ENCODE data around the gene KIF13A. TPM values are rescaled to one million over a fixed set of nuclear protein-coding genes. Genes with fewer than 3 reads are reported as not detected.

KIF13A gene
- total RNA-seq, 2 experiments from 2014 or later = 0.91 to 1.4 TPM

DNA sequence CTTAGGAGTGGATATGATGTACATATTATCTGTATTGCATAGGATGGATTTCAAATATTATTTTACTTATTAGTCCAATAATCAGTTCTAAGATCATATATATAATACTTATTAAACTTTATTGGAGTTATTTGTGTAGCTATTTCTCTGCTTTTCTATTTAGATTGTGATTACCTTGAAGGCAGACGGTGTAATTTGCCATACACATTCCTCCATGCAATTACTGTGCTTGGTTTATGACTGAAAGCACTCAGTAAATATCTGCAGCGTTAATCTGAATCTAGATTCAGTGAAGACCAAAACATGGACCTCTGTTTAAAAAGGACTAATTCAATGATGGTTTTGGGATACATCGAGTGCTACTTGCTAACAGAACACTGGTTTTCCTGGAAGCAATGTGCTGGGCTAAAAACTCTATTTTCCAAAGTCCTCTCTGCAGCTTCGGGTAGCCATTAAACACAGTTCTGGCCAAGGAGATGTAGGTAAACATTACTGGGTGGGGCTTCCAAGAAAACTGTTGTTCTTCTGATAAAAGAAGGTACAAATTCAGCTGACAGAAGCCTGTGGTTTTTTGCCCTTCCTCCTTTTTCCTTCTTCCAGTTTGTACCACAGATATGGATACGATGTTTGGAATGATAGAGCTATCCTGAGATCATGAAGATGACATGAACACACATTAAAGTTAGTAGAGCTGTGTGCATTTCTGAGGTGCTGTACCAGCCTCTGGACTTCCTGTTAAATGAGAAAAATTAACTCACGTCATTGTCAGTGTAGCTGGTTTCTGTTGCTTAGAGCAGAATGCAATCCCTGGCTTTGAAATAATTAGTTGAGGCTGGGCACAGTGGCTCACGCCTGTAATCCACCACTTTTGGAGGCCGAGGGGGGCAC is 144.3 kb downstream of the KIF13A start:
- no peaks in the 10 kb centered on the region for H3K4me1 ChIP-seq (ENCODE audit: insufficient read depth, low read length)
- Mint-ChIP-seq H3K27ac (no peak overlapping the region), H3K4me3 (no peak overlapping the region), H3K4me1 (ENCODE audit: low read depth) (no peaks in the 10 kb centered on the region), H3K36me3 (ENCODE audit: low read depth) (no peaks in the 10 kb centered on the region), H3K27me3 (no peaks in the 10 kb centered on the region), H3K9me3 (no peaks in the 10 kb centered on the region)
- H3K4me3 ChIP-seq (ENCODE audit: low read length) = no peak overlapping the region
- no peaks in the 10 kb centered on the region for H3K36me3 ChIP-seq (ENCODE audit: insufficient read depth, low read length)
- ChIA-PET CTCF (no interaction called here), POLR2A (no interaction called here)
- no peak for DNase-seq
- ATAC-seq (ENCODE audit: poor library complexity) = no peak
- no peak overlapping the region for H3K27ac ChIP-seq (ENCODE audit: low read depth in 1 of 2, low read length in 2 of 2)
- intact Hi-C loops (cut with DNase I, micrococcal nuclease) = no loop called here
- H3K9me3 ChIP-seq (ENCODE audit: control insufficient read depth in 1 of 2, insufficient read depth in 1 of 2, low read length in 2 of 2) = no peaks in the 10 kb centered on the region
- no peaks in the 10 kb centered on the region for H3K27me3 ChIP-seq (ENCODE audit: control insufficient read depth in 1 of 2, insufficient read depth in 2 of 2, low read length in 2 of 2)
- TF ChIP-seq, protein P1, sequence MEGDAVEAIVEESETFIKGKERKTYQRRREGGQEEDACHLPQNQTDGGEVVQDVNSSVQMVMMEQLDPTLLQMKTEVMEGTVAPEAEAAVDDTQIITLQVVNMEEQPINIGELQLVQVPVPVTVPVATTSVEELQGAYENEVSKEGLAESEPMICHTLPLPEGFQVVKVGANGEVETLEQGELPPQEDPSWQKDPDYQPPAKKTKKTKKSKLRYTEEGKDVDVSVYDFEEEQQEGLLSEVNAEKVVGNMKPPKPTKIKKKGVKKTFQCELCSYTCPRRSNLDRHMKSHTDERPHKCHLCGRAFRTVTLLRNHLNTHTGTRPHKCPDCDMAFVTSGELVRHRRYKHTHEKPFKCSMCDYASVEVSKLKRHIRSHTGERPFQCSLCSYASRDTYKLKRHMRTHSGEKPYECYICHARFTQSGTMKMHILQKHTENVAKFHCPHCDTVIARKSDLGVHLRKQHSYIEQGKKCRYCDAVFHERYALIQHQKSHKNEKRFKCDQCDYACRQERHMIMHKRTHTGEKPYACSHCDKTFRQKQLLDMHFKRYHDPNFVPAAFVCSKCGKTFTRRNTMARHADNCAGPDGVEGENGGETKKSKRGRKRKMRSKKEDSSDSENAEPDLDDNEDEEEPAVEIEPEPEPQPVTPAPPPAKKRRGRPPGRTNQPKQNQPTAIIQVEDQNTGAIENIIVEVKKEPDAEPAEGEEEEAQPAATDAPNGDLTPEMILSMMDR (IDR thresholded peaks at IDR 0.05) = no peak

DNA sequence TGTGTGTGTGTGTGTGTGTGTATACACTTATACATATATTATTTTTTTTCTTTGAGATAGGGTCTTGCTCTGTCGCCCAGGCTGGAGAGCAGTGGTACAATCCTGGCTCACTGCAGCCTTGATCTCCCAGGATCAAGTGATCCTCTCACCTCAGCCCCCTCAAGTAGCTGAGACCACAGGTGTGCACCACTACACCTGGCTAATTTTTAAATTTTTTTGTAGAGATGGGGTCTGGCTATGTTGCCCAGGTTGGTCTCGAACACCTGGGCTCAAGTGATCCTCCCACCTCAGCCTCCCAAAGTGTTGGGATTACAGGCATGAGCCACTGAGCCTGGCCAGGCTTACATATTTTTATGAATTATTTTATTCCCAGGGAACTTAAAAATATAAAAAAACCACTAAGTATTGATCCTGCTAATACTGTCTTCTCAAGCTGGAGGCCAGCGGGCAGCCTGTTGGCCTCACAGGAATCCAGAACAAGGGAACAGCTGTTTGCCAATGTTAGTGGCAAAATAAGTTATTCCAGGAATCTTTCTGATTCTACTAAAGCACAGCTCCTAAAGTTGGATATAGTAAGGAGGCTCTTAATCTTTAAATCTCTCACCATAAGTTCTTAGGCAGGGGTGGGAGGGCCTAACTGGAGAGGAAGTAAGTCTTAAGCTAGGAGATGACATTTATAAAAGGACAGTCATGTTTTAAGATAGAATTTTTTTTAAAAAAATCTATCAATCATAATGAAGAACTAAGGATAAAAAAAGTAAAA is 145.2 kb downstream of the KIF13A start:
- TF ChIP-seq, protein P1 (IDR thresholded peaks at IDR 0.05) = no peak
- no peaks in the 10 kb centered on the region for H3K4me1 ChIP-seq (ENCODE audit: insufficient read depth, low read length)
- intact Hi-C loops (cut with DNase I, micrococcal nuclease) = no loop called here
- Mint-ChIP-seq H3K4me1 (ENCODE audit: low read depth) (no peaks in the 10 kb centered on the region), H3K4me3 (no peak overlapping the region), H3K27me3 (no peaks in the 10 kb centered on the region), H3K27ac (no peak overlapping the region), H3K36me3 (ENCODE audit: low read depth) (no peaks in the 10 kb centered on the region), H3K9me3 (no peaks in the 10 kb centered on the region)
- ChIA-PET POLR2A (no interaction called here), CTCF (no interaction called here)
- ATAC-seq (ENCODE audit: poor library complexity) = no peak
- no peak overlapping the region for H3K27ac ChIP-seq (ENCODE audit: low read depth in 1 of 2, low read length in 2 of 2)
- no peak for DNase-seq
- H3K36me3 ChIP-seq (ENCODE audit: insufficient read depth, low read length) = no peaks in the 10 kb centered on the region
- H3K9me3 ChIP-seq (ENCODE audit: control insufficient read depth in 1 of 2, insufficient read depth in 1 of 2, low read length in 2 of 2) = no peaks in the 10 kb centered on the region
- H3K4me3 ChIP-seq (ENCODE audit: low read length) = no peak overlapping the region
- no peaks in the 10 kb centered on the region for H3K27me3 ChIP-seq (ENCODE audit: control insufficient read depth in 1 of 2, insufficient read depth in 2 of 2, low read length in 2 of 2)

DNA sequence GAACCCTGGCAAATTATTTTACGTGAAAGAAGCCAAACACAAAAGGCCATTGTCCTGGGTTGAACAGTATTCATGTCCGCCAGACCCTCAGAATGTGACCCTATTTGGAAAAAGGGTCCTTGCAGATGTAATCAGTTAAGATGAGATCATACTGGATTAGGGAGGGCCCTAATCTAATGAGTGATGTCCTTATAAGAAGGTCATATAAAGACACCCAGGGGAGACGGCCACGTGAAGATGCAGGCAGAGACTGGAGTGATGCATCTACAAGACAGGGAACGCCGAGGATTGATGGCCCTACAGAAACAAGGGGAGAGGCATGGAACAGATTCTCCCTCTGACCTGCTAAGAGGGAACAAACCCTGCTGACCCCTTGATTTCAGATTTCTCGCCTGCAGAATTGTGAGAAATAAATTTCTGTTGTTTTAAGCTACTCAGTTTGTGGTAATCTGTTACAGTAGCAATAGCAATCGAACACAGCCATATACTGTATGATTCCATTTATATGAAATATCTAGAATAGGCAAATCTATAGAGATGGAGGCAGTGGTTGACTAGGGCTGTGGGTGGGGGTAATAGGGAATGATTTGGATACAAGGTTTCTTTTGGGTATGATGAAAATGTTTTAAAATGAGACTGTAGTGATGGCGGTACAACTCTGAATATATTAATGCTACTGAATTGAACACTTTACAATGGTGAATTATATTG is 147.8 kb downstream of the KIF13A start:
- intact Hi-C loops (cut with DNase I, micrococcal nuclease) = no loop called here
- Mint-ChIP-seq H3K27me3 (no peaks in the 10 kb centered on the region), H3K4me1 (ENCODE audit: low read depth) (no peaks in the 10 kb centered on the region), H3K9me3 (no peaks in the 10 kb centered on the region), H3K4me3 (no peak overlapping the region), H3K27ac (no peak overlapping the region), H3K36me3 (ENCODE audit: low read depth) (no peaks in the 10 kb centered on the region)
- no peaks in the 10 kb centered on the region for H3K27me3 ChIP-seq (ENCODE audit: control insufficient read depth in 1 of 2, insufficient read depth in 2 of 2, low read length in 2 of 2)
- no peaks in the 10 kb centered on the region for H3K9me3 ChIP-seq (ENCODE audit: control insufficient read depth in 1 of 2, insufficient read depth in 1 of 2, low read length in 2 of 2)
- no peaks in the 10 kb centered on the region for H3K36me3 ChIP-seq (ENCODE audit: insufficient read depth, low read length)
- POLR2A ChIA-PET = no interaction called here
- ATAC-seq (ENCODE audit: poor library complexity) (no peak), DNase-seq (no peak)
- no peak overlapping the region for H3K4me3 ChIP-seq (ENCODE audit: low read length)
- TF ChIP-seq, protein P1 (IDR thresholded peaks at IDR 0.05) = no peak
- no peaks in the 10 kb centered on the region for H3K4me1 ChIP-seq (ENCODE audit: insufficient read depth, low read length)
- CTCF ChIA-PET = no interaction called here
- no peak overlapping the region for H3K27ac ChIP-seq (ENCODE audit: low read depth in 1 of 2, low read length in 2 of 2)

Data from CD4-positive, alpha-beta T cell (primary cell).